HEK293T (cell line): ENCODE data around the gene C1orf210.

ENCODE experiments used
- FOXA1 ChIP-seq: fragments of 450-650 bp; IDR thresholded peaks from 2 replicates; pipeline ENCODE4 v1.6.1; 2016; ENCODE audit warnings: mild to moderate bottlenecking
- SUZ12 ChIP-seq: fragments of 450-650 bp; IDR thresholded peaks from 2 replicates; pipeline ENCODE4 v1.6.1; 2016; ENCODE audit warnings: mild to moderate bottlenecking

DNA sequence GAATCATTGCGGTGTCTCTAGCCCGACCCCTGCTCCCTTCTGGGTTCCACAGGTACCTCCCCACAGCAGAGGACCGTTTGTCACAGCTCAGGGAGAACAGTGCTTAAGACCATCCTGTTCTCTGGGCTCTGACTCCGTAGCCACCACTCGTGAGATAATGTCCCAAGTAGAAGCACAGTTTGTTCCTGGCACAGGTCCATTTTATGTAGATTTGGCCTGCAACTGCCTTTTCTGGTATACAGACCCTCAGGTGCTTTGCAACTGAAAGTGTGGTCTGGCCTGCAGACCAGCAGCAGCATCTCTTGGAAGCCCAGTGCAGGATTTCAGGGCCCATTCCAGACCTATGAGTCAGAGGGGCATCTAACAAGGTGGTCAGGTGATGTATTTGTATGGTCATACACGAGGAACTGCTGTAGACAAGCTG is 44.0 kb downstream of the C1orf210 start:
- TF ChIP-seq SUZ12: no peak
- TF ChIP-seq FOXA1: no peak
